Peyer's patch (tissue), 4 donors: ENCODE measurements around the gene LYPLA2. TPM values are rescaled to one million over a fixed set of nuclear protein-coding genes. Genes with fewer than 3 reads are reported as not detected.
A peak's percentile ranks its signal among the peaks of the same experiment; 100 is the strongest.

Experiments used
- DNase-seq, 3 donors: peaks; one replicate each; pipeline ENCODE4 v3.0.0-alpha.2; 2017 to 2019
- H3K27ac ChIP-seq, 4 donors: fragments of 200-600 bp; sonication (generic); one replicate each; pipeline ENCODE4 v1.5.1; 2016 to 2019
- H3K27me3 ChIP-seq, 2 donors: fragments of 200-600 bp; sonication (generic); one replicate each; pipeline ENCODE4 v1.5.1; 2019
- H3K36me3 ChIP-seq, 3 donors: fragments of 200-600 bp; sonication (generic); one replicate each; pipeline ENCODE4 v1.5.1; 2016 to 2019
- H3K4me1 ChIP-seq, 4 donors: fragments of 200-600 bp; sonication (generic); one replicate each; pipeline ENCODE4 v1.5.1; 2016 to 2019
- H3K4me3 ChIP-seq, 4 donors: fragments of 200-600 bp; sonication (generic); 1 replicate in 3 of 4; 2 replicates in 1 of 4; pipeline ENCODE4 v1.5.1; 2016 to 2019; ENCODE audit warnings: mild to moderate bottlenecking in 1 of 4
- H3K9me3 ChIP-seq, 4 donors: fragments of 200-600 bp; sonication (generic); one replicate each; pipeline ENCODE4 v1.5.1; 2016 to 2019; ENCODE audit warnings: mild to moderate bottlenecking in 1 of 4
- POLR2A ChIP-seq, 2 donors: fragments of 450-650 bp; IDR thresholded peaks; one replicate each; pipeline ENCODE4 v1.5.1; 2017; ENCODE audit warnings: antibody characterized with exemption in 2 of 2, mild to moderate bottlenecking in 2 of 2, moderate library complexity in 2 of 2
- total RNA-seq, 4 donors: library from RNA; depleted of rRNA; stranded (reverse); fragments of >200 nt; gene quantifications; one replicate each; pipeline ENCODE4 v1.1.0, GENCODE V29; 2016
- TF ChIP-seq, protein P1 (sequence below), 6 experiments: fragments of 450-650 bp in 4 of 6; fragments of 200-600 bp in 2 of 6; sonication (generic) in 1 of 6; IDR thresholded peaks; one replicate each; pipeline ENCODE4 v1.5.1; 2017 to 2019; ENCODE audit warnings: antibody characterized with exemption in 6 of 6, mild to moderate bottlenecking in 3 of 6, moderate library complexity in 1 of 6

LYPLA2 gene
- total RNA-seq, 4 donors from 2014 or later: 47.0 to 117 (median 105) TPM

- peaks cover 2 to 35% (median 18%) of the 10 kb centered on the region in 4 donors for H3K4me1 ChIP-seq
- peak overlapping the region in 1 of 4 donors; percentile 13 for H3K27ac ChIP-seq
- no peaks in the 10 kb centered on the region for H3K27me3 ChIP-seq
- H3K4me3 ChIP-seq: no peak overlapping the region
- TF ChIP-seq, protein P1, sequence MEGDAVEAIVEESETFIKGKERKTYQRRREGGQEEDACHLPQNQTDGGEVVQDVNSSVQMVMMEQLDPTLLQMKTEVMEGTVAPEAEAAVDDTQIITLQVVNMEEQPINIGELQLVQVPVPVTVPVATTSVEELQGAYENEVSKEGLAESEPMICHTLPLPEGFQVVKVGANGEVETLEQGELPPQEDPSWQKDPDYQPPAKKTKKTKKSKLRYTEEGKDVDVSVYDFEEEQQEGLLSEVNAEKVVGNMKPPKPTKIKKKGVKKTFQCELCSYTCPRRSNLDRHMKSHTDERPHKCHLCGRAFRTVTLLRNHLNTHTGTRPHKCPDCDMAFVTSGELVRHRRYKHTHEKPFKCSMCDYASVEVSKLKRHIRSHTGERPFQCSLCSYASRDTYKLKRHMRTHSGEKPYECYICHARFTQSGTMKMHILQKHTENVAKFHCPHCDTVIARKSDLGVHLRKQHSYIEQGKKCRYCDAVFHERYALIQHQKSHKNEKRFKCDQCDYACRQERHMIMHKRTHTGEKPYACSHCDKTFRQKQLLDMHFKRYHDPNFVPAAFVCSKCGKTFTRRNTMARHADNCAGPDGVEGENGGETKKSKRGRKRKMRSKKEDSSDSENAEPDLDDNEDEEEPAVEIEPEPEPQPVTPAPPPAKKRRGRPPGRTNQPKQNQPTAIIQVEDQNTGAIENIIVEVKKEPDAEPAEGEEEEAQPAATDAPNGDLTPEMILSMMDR (IDR thresholded peaks at IDR 0.05): no peak
- no peak for TF ChIP-seq POLR2A (IDR thresholded peaks at IDR 0.05)
- H3K9me3 ChIP-seq: no peaks in the 10 kb centered on the region
- peaks cover 0 to 48% (median 0%) of the 10 kb centered on the region in 3 donors for H3K36me3 ChIP-seq
- peak in 1 of 3 donors; percentile 44 for DNase-seq
These were observed 6.8 kb downstream of the LYPLA2 start for GRCh38 chr1:23797478-23798448.

GRCh38 chr1:23798662-23799142 is 7.8 kb downstream of the LYPLA2 start:
- Histone ChIP-seq H3K4me3 (peak overlapping the region in 2 of 4 donors; percentile 72 to 91), H3K36me3 (peaks cover 0 to 39% (median 0%) of the 10 kb centered on the region in 3 donors), H3K27me3 (no peaks in the 10 kb centered on the region), H3K4me1 (peaks cover 0 to 26% (median 18%) of the 10 kb centered on the region in 4 donors), H3K9me3 (no peaks in the 10 kb centered on the region), H3K27ac (peak overlapping the region in 3 of 4 donors; percentile 93 to 97 (median 95))
- DNase-seq: peak in 1 of 3 donors; percentile 49
- TF ChIP-seq, protein P1 (IDR thresholded peaks at IDR 0.05): no peak
- no peak for TF ChIP-seq POLR2A (IDR thresholded peaks at IDR 0.05)

DNA sequence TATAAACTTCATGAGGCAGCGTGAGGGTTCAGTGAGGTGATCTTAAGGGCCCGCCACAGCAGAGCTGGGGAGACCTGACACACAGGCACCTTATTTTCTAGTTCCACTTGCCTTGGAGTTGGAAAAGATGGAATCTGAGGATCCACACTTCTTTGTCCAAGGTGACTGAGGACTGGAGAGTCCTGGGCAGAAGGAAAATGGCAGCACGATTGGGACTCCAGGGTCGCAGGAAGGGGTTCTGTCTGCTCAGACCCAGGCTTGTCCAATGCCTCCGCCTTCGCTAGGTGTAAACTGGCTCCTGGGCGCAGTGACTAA is 8.3 kb downstream of the LYPLA2 start:
- no peaks in the 10 kb centered on the region for H3K9me3 ChIP-seq
- peaks cover 0 to 37% (median 0%) of the 10 kb centered on the region in 3 donors for H3K36me3 ChIP-seq

GRCh38 chr1:23799570-23800399 is 8.8 kb downstream of the LYPLA2 start:
- no peaks in the 10 kb centered on the region for H3K27me3 ChIP-seq
- H3K4me1 ChIP-seq: peaks cover 0 to 24% (median 18%) of the 10 kb centered on the region in 4 donors
- H3K9me3 ChIP-seq: no peaks in the 10 kb centered on the region
- H3K4me3 ChIP-seq: peak overlapping the region; percentile 65 to 94 (median 82)
- peak; percentile 82 to 93 for TF ChIP-seq POLR2A (IDR thresholded peaks at IDR 0.05)
- TF ChIP-seq, protein P1 (IDR thresholded peaks at IDR 0.05): no peak
- peaks cover 0 to 34% (median 0%) of the 10 kb centered on the region in 3 donors for H3K36me3 ChIP-seq
- peak overlapping the region; percentile 85 to 97 (median 94) for H3K27ac ChIP-seq
- DNase-seq: peak; percentile 59 to 92 (median 87)

More for the DNA sequence above, 8.3 kb downstream of the LYPLA2 start:
- Histone ChIP-seq H3K4me1 (peaks cover 0 to 24% (median 18%) of the 10 kb centered on the region in 4 donors), H3K4me3 (peak overlapping the region; percentile 65 to 94 (median 82)), H3K27ac (peak overlapping the region; percentile 85 to 97 (median 94)), H3K27me3 (no peaks in the 10 kb centered on the region)
- no peak for DNase-seq
- TF ChIP-seq, protein P1 (IDR thresholded peaks at IDR 0.05): no peak
- TF ChIP-seq POLR2A (IDR thresholded peaks at IDR 0.05): no peak
